HG02840 (cell line): ENCODE results near the gene BSPH1.
"Not testable (repeated sequence)": the region's sequence is repeated elsewhere in the genome, so short reads cannot be mapped to it uniquely, and the experiment has no call there.

Experiments used
- ATAC-seq: cut with Tn5 transposase; IDR thresholded peaks from one replicate; pipeline ENCODE4 v1.9.1; 2021; ENCODE audit warnings: mild to moderate bottlenecking, moderate library complexity, moderate number of reproducible peaks; ENCODE audit not compliant: unreplicated experiment, low FRiP score

Gene BSPH1

DNA sequence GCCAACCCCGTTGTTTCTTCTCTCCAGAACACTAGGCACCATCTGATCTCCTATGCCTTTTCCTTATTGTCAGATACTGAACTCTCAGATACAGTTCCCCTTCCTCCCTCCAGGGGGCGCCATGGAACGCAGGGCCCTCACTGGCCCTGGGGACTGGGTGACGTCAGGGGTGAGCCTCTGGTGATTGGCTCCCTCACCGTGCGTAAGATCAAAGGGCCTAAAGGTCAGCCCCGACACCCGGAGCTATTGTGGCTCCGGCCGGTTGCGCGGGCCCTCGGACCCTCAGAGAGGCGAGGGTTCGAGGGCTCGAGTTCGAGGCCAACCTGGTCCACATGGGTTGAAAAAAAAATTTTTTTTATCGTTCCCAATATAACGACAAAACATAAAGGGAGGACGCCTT lies 63.4 kb downstream of the BSPH1 start:
- ATAC-seq = not testable (repeated sequence)

DNA sequence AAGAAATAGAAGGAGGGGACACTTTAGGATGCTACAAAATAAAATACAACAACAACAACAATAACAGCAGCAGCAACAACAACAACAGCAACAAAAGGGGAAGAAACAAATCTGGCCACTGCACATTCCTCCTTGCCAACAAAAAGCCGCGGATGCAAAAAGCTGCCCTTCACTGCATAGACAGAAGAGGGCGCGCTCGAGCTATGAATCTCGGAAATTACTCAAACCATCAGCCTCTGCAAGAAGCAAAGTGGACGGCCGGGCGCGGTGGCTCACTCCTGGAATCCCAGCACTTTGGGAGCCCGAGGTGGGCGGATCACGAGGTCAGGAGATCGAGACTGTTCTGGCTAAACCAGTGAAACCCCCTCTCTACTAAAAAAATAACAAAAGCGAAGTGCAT lies 71.9 kb downstream of the BSPH1 start:
- not testable (repeated sequence) for ATAC-seq
